H7 (cell line): ENCODE measurements around the gene AUTS2. TPM values are rescaled to one million over a fixed set of nuclear protein-coding genes. Genes with fewer than 3 reads are reported as not detected.

Source experiments
- DNase-seq: peaks from one replicate; pipeline ENCODE4 v3.0.0; 2012
- H3K27me3 ChIP-seq: 2 replicates; pipeline ENCODE4 v1.6.0; 2011; ENCODE audit warnings: mild to moderate bottlenecking, low read length; ENCODE audit not compliant: control insufficient read depth, insufficient read depth
- H3K36me3 ChIP-seq: replicated peaks from 2 replicates; pipeline ENCODE4 v1.5.1; 2011; ENCODE audit warnings: low read length; ENCODE audit not compliant: control insufficient read depth, insufficient read depth
- H3K4me3 ChIP-seq: 2 replicates; pipeline ENCODE4 v1.5.1; 2011; ENCODE audit warnings: low read depth, mild to moderate bottlenecking, control low read depth, low read length, moderate library complexity; ENCODE audit not compliant: insufficient read depth
- total RNA-seq: library from RNA; depleted of rRNA; stranded (reverse); fragments of >200 nt; shearing (Covaris generic); gene quantifications from 2 replicates; pipeline ENCODE4 v1.2.3, GENCODE V29; 2014

AUTS2 gene
- total RNA-seq, 1 experiment from 2014 or later = 16.1 TPM

DNA sequence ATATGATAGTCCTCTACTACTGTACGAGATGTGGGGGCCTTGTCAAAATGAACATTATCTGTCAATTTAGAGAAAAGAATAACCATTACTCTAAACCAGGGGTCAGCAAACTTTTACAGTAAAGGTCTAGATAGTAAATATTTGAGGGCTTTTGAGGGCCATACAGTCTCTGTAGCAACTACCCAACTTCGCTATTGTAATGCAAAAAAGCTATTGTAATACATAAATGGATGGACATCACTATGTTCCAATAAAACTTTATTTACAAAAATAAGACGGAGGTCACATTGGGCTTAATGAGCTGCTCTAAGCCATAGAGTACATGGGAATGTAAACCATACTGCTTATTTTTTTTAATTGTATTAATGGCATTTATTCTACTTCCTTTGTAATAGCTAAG lies 1055.9 kb downstream of the AUTS2 start:
- DNase-seq = no peak

GRCh38 chr7:70654979-70655378 lies 1056.7 kb downstream of the AUTS2 start:
- Histone ChIP-seq H3K36me3 (no peaks in the 10 kb centered on the region), H3K4me3 (no peak overlapping the region), H3K27me3 (no peaks in the 10 kb centered on the region)
- no peak for DNase-seq

More for the DNA sequence above, 1055.9 kb downstream of the AUTS2 start:
- H3K27me3 ChIP-seq = no peaks in the 10 kb centered on the region
- H3K4me3 ChIP-seq = no peak overlapping the region
- no peaks in the 10 kb centered on the region for H3K36me3 ChIP-seq

- no peak overlapping the region for H3K4me3 ChIP-seq
- H3K36me3 ChIP-seq = no peaks in the 10 kb centered on the region
- H3K27me3 ChIP-seq = no peaks in the 10 kb centered on the region
- no peak for DNase-seq
Observed at GRCh38 chr7:70655694-70656093, 1057.4 kb downstream of the AUTS2 start.

GRCh38 chr7:70657571-70657970 lies 1059.3 kb downstream of the AUTS2 start:
- Histone ChIP-seq H3K4me3 (no peak overlapping the region), H3K36me3 (no peaks in the 10 kb centered on the region), H3K27me3 (no peaks in the 10 kb centered on the region)
- DNase-seq = no peak

GRCh38 chr7:70657989-70658632 lies 1059.8 kb downstream of the AUTS2 start:
- H3K27me3 ChIP-seq = no peaks in the 10 kb centered on the region
- no peak for DNase-seq

DNA sequence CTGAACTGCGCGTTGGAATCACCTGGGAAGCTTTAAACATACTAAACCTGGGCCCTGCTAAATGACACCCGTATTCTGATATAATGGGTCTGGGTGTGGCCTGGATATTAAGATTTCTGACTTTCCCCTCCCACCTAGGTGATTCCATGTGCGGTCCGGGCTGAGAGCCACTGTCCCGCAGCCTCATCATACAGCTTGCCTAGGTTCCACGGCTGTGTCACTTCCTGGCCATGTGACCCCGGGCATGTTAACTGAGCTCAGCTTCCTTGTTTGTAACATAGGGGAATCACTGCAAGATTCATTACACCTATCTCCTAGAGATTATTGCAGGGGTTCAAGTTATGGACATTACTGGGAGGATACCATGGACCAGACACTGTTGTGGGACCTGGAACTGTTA lies 1061.0 kb downstream of the AUTS2 start:
- no peaks in the 10 kb centered on the region for H3K27me3 ChIP-seq
- H3K4me3 ChIP-seq = no peak overlapping the region
- no peaks in the 10 kb centered on the region for H3K36me3 ChIP-seq
- DNase-seq = no peak

More at GRCh38 chr7:70657989-70658632, 1059.8 kb downstream of the AUTS2 start:
- Histone ChIP-seq H3K4me3 (no peak overlapping the region), H3K36me3 (no peaks in the 10 kb centered on the region)

DNA sequence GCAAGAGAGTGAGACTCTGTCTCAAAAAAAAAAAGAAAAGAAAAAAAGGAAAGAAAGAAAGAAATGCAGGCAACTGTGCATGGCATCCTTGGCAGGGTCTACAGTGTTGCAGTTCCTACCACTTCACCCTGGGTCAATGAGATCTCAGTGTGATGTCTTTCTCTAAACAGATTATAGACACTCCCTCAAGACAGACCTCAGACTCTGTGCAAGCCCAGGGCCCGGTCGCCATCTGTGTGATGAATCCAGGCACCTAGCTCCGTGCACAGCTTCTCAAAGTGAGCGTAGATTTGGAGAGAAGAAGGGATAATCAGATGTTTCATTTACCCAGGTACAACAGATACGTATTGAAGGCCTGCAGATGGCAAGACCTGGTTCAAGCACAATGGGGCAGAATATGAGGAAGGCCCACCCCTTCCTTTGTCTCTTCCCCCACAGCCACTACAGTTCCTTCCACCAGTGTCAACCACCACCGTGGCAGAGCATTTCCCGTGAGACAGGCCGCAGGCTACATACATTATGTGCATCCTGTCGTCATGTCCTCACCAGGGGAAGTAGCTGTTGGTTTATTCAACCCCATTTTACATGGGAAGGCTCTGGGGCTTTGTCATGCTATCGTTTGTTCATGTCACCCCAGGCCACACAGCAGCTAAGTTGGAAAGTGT lies 1062.0 kb downstream of the AUTS2 start:
- H3K36me3 ChIP-seq = no peaks in the 10 kb centered on the region
- DNase-seq = no peak
- no peak overlapping the region for H3K4me3 ChIP-seq
- H3K27me3 ChIP-seq = no peaks in the 10 kb centered on the region

DNA sequence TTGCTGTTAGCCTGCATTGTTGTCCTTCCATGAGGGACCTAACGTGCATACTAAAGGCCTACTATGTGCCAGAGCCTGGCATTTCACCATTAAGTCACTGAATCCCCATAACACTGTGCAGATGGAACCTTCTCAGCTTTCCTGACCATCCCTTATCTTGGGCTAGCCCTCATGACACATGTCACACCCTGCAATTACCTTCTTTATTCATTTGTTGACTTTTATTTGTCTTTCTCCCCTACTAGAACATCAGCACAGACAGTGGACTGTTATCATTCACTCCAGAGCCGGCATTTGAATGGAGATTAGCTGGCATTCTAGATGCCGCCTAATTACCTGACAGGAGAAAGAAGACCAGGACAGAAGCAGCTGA lies 1062.5 kb downstream of the AUTS2 start:
- no peak for DNase-seq
- H3K36me3 ChIP-seq = no peaks in the 10 kb centered on the region
- H3K4me3 ChIP-seq = no peak overlapping the region
- no peaks in the 10 kb centered on the region for H3K27me3 ChIP-seq

- no peaks in the 10 kb centered on the region for H3K36me3 ChIP-seq
Observed at GRCh38 chr7:70663680-70664079, 1065.4 kb downstream of the AUTS2 start.

GRCh38 chr7:70665997-70666396 lies 1067.7 kb downstream of the AUTS2 start:
- Histone ChIP-seq H3K36me3 (no peaks in the 10 kb centered on the region), H3K4me3 (no peak overlapping the region), H3K27me3 (no peaks in the 10 kb centered on the region)
- no peak for DNase-seq

More at GRCh38 chr7:70663680-70664079, 1065.4 kb downstream of the AUTS2 start:
- Histone ChIP-seq H3K27me3 (no peaks in the 10 kb centered on the region), H3K4me3 (no peak overlapping the region)
- DNase-seq = no peak

DNA sequence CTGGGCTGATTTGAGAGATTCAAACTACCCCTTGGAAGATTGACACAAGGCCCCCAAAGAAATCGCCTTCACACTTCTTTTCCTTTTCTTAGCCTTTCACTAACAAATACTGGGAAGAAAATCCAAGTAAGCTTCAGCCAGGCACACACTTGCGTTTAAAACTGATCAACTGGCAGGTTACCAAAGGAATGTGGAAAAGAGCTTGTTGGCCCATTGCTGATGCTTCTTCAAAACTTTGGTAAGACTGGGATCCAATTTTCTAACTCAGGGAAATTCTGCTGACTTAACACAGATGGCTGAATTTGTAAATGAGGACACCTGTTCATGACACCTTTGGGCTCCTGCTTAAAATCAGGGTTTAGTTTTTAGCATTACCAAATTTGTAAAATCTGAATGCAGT lies 1069.1 kb downstream of the AUTS2 start:
- no peak for DNase-seq
- H3K27me3 ChIP-seq = no peaks in the 10 kb centered on the region
- no peaks in the 10 kb centered on the region for H3K36me3 ChIP-seq
- H3K4me3 ChIP-seq = no peak overlapping the region

GRCh38 chr7:70668606-70669358 lies 1070.5 kb downstream of the AUTS2 start:
- no peak for DNase-seq
- H3K27me3 ChIP-seq = no peaks in the 10 kb centered on the region
- H3K36me3 ChIP-seq = no peaks in the 10 kb centered on the region
- H3K4me3 ChIP-seq = no peak overlapping the region

- H3K36me3 ChIP-seq = no peaks in the 10 kb centered on the region
- no peak overlapping the region for H3K4me3 ChIP-seq
- no peak for DNase-seq
- H3K27me3 ChIP-seq = no peaks in the 10 kb centered on the region
Observed at GRCh38 chr7:70669854-70670253, 1071.6 kb downstream of the AUTS2 start.

- Histone ChIP-seq H3K4me3 (no peak overlapping the region), H3K27me3 (no peaks in the 10 kb centered on the region), H3K36me3 (no peaks in the 10 kb centered on the region)
- DNase-seq = no peak
Observed at GRCh38 chr7:70670288-70670687, 1072.0 kb downstream of the AUTS2 start.
